ENCODE measurements around the gene OTOA.
A peak's percentile ranks its signal among the peaks of the same experiment; 100 is the strongest.
"Not testable (repeated sequence)": the region's sequence is repeated elsewhere in the genome, so short reads cannot be mapped to it uniquely, and the experiment has no call there.

Gene OTOA

GRCh38 chr16:21720533-21720932, 56.8 kb downstream of the OTOA start:
- no peak for DNase-seq (ENCODE audit: low read depth in 3 of 3)

- DNase-seq (ENCODE audit: low read depth in 3 of 3) = no peak
Measured at GRCh38 chr16:21722771-21723455, 59.1 kb downstream of the OTOA start.

- DNase-seq (ENCODE audit: low read depth in 3 of 3) = no peak
Measured at GRCh38 chr16:21723532-21723931, 59.8 kb downstream of the OTOA start.

- peak in 1 of 3 donors; percentile 3 for DNase-seq (ENCODE audit: low read depth in 3 of 3)
Measured at GRCh38 chr16:21727344-21727743, 63.6 kb downstream of the OTOA start.

- DNase-seq (ENCODE audit: low read depth in 3 of 3) = not testable (repeated sequence)
Measured at GRCh38 chr16:21731233-21731632, 67.5 kb downstream of the OTOA start.

GRCh38 chr16:21740637-21741036, 76.9 kb downstream of the OTOA start:
- DNase-seq (ENCODE audit: low read depth in 3 of 3) = not testable (repeated sequence)

GRCh38 chr16:21756192-21757079, 92.7 kb downstream of the OTOA start:
- DNase-seq (ENCODE audit: low read depth in 3 of 3) = peak in 1 of 3 donors; percentile 2

GRCh38 chr16:21757080-21757671, 93.4 kb downstream of the OTOA start:
- DNase-seq (ENCODE audit: low read depth in 3 of 3) = not testable (repeated sequence)

- not testable (repeated sequence) for DNase-seq (ENCODE audit: low read depth in 3 of 3)
Measured at GRCh38 chr16:21768280-21768679, 104.5 kb downstream of the OTOA start.

- DNase-seq (ENCODE audit: low read depth in 3 of 3) = not testable (repeated sequence)
Measured at GRCh38 chr16:21768810-21769209, 105.0 kb downstream of the OTOA start.

- DNase-seq (ENCODE audit: low read depth in 3 of 3) = not testable (repeated sequence)
Measured at GRCh38 chr16:21769284-21769683, 105.5 kb downstream of the OTOA start.

- not testable (repeated sequence) for DNase-seq (ENCODE audit: low read depth in 3 of 3)
Measured at GRCh38 chr16:21770584-21770983, 106.8 kb downstream of the OTOA start.

GRCh38 chr16:21772547-21773206, 108.9 kb downstream of the OTOA start:
- not testable (repeated sequence) for DNase-seq (ENCODE audit: low read depth in 3 of 3)

GRCh38 chr16:21773207-21773553, 109.4 kb downstream of the OTOA start:
- not testable (repeated sequence) for DNase-seq (ENCODE audit: low read depth in 3 of 3)

GRCh38 chr16:21780525-21780924, 116.8 kb downstream of the OTOA start:
- not testable (repeated sequence) for DNase-seq (ENCODE audit: low read depth in 3 of 3)

- not testable (repeated sequence) for DNase-seq (ENCODE audit: low read depth in 3 of 3)
Measured at GRCh38 chr16:21790506-21790905, 126.7 kb downstream of the OTOA start.

GRCh38 chr16:21793310-21793709, 129.5 kb downstream of the OTOA start:
- not testable (repeated sequence) for DNase-seq (ENCODE audit: low read depth in 3 of 3)

- not testable (repeated sequence) for DNase-seq (ENCODE audit: low read depth in 3 of 3)
Measured at GRCh38 chr16:21798601-21799000, 134.8 kb downstream of the OTOA start.

- DNase-seq (ENCODE audit: low read depth in 3 of 3) = not testable (repeated sequence)
Measured at GRCh38 chr16:21801538-21802374, 138.0 kb downstream of the OTOA start.

- DNase-seq (ENCODE audit: low read depth in 3 of 3) = not testable (repeated sequence)
Measured at GRCh38 chr16:21802375-21802663, 138.6 kb downstream of the OTOA start.
